ENCODE measurements around the gene SFMBT2.

The SFMBT2 gene

DNA sequence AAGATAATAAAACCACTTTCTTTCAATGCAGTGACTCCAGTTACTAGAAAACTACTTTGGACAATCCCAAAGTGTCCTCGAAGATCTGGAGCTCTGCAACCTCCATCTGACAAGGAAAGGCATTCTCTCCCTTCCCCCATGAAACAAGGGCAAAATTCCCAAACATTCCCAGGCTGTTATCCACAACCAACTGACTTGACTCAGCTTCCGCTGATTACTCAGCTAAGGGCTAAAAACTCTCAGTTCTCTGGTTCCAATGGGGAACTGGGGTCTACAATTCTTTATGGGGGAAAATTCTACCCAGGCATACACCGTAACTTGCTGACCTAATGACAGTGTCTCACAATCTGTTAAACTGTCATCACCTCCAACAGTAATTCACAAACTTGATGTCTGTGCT is 48.4 kb downstream of the SFMBT2 start:
- no peak for DNase-seq

DNA sequence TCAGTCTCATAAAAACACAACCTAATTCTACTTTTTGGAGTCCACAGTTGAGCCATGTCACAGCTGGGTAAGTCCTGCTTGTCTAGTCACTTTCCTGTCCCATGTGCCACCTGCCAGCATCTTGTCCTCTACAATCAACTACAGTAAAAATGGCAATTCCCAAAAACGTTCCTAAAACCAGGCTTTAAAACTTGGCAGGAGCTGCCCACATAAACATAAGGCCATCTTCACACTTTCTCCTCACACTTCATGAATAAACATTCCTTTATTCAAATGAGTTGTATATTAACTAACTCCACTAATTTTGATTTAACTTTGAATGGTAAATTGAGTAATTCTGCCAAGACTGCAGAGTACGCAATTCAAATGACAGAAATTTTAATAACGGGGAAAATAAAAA is 49.5 kb downstream of the SFMBT2 start:
- DNase-seq = no peak

DNA sequence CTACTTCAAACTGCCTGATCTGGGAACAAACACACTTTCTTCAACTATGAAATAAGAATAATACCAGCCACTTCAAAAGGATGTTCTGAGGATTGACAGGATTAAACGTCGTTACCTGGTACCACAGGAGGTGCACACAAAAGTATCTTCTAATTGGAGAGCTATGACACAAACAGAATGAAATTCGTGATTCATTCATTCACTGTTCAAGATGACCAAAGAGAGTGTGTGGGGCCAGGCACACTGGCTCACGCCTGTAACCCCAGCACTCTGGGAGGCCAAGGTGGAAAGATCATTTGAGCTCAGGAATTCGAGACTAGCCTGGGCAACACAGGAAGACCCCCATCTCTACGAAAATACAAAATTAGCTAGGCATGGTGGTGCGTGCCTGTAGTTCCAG is 50.9 kb downstream of the SFMBT2 start:
- DNase-seq = no peak

DNA sequence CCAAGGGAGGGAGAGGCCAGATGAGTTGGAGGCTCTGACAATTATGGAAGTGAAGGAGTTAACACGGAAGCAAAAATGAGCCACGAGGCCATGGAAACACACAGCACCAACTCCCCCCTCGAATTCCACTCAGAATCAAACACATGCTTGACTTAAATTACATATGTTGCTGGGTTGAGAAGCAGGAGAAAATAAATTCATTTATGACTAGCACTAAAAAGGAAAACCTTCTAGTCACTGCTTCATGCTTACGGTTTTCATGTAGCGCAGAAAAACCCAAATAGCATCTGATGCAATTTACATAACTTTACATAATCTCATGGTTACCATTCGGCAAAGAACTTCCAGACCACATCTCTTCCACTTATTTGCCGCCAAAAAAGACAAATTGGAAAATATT is 51.5 kb downstream of the SFMBT2 start:
- no peak for DNase-seq

DNA sequence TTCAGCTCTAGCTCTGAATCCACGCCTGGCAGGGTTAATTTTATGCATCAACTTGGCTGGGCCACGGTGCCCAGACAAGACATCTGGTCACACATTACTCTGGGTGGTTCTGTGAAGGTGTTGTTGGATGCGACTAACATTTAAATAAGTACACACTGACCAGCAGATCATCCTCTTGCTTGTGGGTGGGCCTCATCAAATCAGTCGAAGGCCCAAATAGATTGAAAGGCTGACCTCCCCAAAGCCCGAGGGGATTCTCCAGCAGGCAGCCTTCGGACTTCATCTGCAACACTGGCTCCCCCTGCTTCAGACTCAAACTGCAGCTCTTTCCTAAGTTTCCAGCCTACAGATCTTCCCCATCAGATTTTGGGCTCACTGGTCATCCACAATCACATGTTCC is 53.6 kb downstream of the SFMBT2 start:
- no peak for DNase-seq

DNA sequence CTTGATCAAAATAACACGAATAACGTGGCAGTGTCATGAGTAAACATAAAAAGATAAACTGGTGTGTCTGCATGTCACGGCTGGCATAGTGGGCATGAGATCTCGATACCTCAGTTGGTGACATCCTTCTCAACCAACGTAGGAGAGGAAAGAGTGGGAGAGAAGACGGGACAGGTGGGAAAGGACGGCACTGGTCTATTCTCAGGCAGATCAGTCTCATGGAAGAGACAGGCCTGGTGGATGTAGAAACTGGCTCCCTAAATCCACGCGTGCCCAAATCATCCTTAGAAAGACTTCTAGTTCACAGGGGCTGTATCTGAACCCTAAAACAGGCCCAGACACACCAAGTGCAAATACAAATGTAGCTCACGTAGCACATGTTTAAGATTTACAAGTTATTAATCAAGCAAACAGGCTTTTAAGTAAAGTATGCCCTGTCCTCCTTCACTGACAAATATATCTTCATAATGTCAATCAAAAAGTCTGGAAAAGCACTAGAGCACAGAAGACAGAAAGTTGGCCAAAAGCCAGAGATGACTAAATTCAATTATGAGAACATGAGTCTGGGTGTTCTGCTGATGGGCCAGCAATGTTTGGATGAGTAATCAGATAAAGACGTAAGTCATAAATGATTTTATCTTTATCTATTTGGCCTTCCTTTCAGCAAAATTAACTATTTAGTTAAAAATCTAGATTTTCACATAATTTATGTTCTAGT is 56.3 kb downstream of the SFMBT2 start:
- DNase-seq = no peak

DNA sequence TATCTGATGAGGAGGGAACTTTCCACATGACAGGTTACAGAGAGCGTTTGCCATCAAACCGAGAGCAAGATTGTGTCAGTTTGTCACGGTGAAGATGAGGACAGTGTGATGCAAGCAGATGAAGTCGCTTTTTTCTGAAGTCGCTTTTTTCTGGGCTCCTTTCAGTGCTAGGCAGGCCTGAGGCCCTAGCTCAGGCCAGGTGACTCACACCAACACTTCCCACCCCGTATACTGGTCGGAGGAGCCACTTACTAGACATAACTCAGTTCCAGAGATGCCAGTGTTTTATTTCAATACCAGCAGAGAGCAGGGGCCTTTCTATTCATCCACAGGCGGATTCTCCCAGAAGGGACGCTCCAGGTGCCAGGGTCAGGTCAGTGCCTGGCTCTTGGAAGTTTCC is 58.9 kb downstream of the SFMBT2 start:
- DNase-seq = no peak

DNA sequence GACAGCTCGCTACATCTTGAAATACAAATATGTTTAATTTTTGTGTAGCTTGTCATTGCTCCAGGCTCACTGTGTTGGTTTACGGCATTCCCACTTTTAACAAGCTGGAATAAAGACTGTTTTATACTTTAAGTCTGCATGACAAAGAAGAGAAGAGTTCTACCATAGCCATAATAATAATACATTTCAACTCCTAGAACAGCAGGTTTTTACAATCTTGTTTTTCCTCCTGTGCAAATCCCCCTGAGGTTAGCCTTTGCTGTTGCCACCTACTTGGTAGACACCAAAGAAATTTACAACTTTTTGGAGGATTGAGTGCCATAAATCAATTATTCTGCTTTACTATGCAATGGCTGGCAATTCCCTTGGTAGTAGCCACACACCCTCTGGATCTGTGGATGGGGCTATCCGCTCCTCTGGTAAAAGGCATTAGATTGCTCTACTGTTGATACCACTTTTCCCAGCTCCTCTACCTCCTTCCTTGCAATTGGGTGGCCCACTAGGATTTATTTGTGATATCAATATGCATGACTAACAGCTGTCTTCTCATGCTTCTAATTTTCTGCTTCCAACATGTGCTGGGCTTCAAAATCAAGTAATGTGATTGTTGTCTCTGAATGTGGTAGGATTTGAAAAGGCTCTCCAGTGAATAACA is 60.2 kb downstream of the SFMBT2 start:
- DNase-seq = no peak

DNA sequence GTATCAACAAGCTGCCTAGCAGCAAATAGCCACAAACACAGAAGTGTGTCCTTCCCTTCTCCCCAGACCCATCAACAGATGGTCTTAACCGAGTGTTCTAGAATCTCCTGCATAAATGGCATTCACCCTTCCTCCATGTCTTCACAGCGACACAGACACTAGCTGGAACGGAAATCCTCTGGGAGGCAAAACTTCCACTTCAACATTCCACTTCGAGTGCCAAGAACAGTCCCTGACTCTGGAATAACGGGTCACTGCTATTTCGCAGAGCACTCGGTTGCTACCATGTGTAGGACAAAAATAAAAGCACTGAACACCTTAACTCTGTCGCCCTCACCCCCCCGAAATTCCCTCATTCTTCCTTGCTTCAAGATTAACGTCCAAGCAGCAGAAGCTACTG is 65.1 kb downstream of the SFMBT2 start:
- DNase-seq = no peak

DNA sequence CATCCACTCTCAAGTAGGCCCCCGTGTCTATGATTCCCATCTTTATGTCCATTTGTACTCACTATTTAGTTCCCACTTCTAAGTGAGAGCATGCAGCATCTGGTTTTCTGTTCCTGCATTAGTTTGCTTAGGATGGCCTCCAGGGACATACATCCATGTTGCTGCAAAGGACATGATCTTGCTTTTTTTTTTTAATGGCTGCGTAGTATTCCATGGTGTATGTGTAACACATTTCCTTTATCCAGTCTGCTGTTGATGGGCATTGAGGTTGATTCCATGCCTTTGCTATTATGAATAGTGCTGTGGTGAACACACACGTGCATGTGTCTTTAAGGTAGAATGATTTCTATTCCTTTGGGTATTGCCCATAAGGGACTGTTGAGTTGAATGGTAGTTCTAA is 67.8 kb downstream of the SFMBT2 start:
- no peak for DNase-seq

DNA sequence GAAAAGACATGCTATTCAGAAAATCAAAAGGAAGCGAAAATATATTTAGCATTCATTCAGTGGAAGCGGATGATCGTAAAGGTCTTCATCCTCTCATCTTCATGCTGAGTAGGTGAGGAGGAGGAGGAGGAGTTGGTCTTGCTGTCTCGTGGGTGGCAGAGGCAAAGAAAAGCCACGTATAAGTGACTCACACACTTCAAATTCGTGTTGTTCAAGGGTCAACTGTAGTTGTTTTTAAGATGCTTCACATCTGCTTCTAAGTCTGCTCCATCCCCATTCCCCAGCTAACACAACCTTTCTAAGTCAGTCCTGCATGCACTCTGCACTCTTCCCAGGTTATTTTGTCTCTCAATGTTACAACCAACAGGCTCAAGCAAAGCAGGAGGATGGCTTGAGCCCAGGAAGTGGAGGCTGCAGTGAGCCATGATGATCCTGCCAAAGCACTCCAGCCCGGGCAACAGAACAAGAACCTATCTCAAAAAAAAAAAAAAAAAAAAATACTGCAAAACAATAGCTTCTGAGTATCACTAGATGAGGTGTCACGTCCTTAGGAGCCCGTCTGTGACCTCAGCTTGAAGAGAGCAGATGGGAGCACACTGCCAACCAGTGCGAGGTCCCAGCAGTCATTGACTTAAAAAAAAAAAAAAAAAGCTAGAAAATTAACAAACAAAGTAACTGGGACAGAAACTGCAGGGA is 70.5 kb downstream of the SFMBT2 start:
- DNase-seq = no peak

DNA sequence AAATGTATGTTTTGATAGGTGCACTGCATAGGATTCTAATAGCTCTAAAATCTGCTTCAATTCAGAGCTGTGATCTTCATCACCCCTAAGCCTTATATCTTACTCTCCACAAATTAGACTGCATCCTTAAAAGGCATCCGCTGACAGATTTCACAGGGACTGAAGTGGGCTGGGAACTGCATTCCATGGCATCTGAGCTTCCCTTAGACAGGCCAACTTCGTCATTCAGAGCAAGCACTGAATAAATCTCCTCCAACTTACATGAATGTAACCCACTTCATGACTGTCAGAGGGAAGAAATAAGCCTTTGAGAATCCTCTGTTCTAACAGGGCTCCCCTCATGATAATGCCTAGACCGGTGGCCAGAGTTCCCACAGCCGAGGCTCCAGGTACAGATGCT is 71.3 kb downstream of the SFMBT2 start:
- DNase-seq = no peak

DNA sequence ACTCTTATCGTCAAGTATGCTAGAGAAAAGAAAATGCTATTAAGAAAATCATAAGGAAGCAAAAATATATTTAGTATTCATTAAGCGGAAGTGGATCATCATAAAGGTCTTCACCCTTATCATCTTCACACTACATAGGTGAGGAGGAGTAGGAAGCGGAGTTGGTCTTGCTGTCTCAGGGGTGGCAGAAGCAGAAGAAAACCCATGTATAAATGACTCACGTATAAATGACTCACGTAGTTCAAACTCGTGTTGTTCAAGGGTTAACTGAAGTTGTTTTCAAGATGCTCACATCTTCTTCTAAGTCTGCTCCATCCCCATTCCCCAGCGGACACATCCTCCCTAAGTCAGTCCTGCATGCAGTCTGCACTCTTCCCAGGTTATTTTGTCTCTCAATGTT is 72.4 kb downstream of the SFMBT2 start:
- no peak for DNase-seq

DNA sequence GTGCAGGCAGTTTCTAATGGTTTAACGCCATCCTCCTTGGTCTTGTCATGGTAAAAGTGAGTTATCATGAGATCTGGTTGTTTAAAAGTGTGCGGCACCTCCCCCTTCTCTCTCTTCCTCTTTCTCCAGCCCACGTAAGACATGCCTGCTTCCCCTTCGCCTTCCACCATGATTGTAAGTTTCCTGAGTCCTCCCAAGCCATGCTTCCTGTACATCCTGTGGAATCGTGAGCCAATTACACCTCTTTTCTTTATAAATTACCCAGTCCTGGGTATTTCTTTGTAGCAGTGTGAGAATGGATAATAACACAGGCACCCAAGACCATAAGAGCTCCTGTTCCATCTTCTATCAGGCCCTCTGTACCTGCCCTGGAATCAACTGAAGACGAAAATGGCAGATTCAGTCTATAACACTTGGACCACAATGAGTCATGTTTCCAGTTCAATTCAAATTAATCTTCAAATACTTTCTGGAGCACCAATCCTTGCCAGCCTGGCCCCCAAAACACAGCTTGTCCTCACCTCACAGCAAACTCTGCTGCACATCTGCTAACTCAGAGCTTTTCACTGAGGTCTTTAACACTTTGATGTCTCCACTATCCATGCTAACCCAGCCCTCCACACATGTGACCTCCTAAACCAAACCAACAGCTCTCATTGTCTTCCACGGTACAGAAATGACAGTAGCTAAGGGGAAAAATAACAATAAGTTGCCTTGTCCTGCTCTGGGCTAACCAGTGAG is 73.2 kb downstream of the SFMBT2 start:
- DNase-seq = no peak

DNA sequence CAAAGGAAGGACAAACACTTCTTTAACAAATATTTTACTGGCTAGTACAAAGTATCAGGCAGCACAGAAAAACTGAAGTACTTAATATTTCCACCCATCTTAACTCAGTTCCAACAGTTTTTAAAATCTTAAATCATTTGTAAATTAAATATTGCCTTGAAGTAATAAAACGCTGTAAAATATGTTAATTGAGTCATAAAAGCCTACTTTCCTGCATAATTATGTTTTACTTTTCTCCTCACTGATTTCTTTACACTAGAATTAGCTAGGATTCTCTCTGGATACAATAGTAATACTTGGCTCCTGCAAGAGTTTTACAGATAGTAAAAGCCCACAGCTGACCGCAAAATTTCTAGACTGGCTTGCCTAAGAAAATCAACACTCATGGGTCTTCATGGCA is 74.9 kb downstream of the SFMBT2 start:
- DNase-seq = no peak

DNA sequence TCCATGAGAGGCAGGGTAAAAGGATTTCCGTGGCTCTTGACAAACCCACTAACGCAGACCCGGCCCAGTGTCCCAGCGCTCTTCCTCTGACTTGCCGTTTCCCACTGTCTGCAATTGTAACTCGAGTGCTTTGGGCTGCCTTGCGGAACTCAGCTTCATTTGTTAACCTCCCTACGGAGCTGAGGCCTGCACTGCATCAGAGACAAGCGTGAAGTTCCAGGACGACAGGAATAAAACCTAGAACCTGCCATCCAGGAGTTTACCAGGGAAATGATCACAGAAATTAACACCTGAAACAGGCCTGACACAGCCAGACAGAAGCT is 76.2 kb downstream of the SFMBT2 start:
- DNase-seq = no peak

DNA sequence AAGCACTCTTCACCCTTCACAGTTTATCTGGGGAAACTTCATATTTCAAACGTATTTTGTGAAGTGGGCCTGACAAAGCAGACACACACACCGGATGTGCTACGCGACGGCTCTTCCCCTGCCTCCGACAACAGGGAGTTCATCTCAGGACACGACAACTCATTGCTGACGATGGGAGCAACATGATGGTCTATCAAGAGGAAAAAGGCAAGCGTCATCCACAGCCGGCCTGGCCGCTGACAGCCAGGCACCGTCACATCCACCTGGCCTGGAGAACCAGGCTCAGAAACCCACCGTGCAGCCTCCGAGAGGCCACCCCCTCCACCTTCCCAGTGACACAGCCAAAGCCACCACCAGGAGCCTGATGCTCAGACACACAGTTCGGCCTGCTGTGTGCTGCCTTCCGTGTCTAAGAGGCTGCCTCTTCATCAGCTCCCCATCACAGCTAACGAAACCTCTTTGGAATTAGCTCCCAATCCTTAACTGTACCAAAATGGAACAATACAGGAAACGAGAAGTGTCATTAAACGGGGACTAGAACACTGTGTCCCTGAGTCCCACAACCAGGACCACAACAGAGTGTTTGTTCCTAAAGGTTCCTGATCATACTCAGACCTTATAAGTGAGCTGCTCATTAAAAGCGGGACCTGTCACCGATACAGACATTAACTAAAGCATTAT is 76.7 kb downstream of the SFMBT2 start:
- no peak for DNase-seq

DNA sequence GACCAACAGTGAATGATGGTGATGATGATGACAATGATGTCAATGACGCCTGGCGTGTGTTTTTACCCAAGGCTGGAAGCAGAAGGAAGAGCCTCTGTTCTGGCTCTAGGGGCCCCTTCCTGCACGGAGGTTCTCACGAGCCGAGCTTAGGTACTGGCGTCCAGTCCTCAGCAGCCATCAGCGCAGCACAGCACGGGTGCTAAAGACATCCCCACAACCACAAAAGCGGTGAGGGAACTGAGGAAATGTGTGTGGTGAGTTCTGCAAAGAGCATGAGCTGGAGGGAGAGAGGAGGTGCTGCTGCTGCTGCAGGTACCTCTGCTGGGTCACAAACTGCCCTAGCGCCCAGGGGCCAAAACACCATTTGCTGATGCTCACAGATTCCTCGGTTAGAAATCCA is 81.6 kb downstream of the SFMBT2 start:
- DNase-seq = no peak

DNA sequence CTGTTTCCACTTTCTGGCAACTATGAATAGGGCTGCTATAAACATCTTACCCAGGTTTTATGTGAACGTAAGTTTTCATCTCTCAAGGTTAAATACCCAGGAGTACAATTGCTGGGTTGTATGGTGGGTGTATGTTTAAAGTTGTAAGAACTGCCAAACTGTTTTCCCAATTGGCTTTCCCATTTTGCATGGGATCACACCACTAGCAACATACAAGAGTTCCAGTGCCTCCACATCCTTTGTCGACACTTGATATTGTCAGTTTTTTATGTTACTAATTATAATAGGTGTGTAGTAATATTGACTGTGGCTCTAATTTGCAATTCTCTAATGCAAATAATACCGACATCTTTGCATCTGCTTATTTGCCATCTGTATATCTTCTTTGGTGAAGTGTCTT is 82.9 kb downstream of the SFMBT2 start:
- no peak for DNase-seq

DNA sequence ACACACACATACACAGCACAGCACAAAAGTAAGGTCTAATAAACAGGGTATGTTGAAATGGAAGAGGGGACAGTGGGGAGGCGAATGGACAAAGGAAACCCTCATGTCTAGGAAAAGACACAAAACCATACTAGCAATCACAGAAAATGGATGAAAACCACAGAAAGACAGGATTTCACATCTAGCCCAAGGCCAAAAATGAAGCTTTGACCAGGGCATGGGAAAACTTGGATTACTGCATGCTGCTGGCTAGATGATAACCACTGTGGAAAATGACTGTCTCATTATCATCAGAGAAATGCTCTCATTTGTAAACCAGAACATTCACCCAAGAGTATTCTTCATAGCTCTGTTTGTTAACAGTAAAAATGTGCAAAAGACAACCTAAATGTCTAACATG is 88.2 kb downstream of the SFMBT2 start:
- no peak for DNase-seq

DNA sequence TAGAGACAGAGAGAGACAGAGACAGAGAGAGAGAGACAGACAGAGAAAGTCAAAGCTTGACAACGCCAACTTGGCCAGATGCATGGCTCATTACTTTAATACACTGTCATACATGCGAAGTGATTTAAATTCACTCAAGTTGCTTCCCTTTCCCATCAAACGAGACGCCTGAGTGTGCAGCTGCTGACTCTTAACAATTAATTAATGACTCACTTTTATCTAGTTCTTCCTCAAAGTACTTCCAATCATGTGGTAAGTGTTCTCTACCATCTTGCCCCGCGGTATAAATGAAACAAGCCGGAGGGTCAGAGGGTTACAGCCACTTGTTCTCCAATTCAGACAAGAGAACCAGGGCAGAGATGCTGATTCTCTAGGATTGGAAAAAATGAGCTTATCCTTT is 90.8 kb downstream of the SFMBT2 start:
- DNase-seq = no peak

DNA sequence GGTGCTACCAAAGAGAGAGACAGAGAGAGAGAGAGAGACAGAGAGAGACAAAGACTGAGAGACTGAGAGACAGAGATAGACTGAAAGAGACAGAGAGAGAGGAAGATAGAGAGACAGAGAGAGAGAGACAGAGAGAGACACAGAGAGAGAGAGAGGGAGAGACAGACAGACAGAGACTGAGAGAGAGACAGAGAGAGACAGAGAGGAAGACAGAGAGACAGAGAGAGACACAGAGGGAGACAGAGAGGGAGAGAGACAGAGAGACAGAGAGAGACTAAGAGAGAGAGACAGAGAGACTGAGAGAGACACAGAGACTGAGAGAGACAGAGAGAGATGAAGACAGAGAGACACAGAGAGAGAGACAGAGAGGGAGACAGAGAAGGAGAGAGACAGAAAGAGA is 91.2 kb downstream of the SFMBT2 start:
- no peak for DNase-seq

DNA sequence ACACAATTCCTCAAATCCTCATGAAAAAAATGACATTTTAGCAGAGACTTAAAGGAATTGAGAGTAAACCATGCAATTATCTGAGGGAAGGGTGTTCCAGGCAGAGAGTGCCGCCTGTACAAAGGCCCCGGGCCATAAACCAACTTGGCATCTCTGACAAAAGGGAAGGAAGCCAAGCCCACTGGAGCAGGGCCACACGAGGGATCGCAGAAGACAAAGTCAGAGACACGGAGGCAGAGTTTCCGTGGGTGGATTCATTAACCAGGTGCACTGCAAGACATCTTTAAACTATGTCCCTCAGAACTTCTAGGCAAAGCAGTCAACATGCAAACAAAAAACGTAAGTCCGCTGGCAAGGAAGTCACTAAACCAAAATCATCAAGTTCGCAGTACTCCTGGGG is 92.0 kb downstream of the SFMBT2 start:
- no peak for DNase-seq

All from NCI-H1694 treated with DMSO at 0.1 percent for 48 hours (cell line).